ENCODE data around the gene VTA1. TPM values are rescaled to one million over a fixed set of nuclear protein-coding genes. Genes with fewer than 3 reads are reported as not detected.

The VTA1 gene
- total and polyA plus RNA-seq, 2 of the 13 experiments (the other 11 are each of a cell fraction or from before 2014, with no cell fraction given), result 70.7 to 89.1 TPM

DNA sequence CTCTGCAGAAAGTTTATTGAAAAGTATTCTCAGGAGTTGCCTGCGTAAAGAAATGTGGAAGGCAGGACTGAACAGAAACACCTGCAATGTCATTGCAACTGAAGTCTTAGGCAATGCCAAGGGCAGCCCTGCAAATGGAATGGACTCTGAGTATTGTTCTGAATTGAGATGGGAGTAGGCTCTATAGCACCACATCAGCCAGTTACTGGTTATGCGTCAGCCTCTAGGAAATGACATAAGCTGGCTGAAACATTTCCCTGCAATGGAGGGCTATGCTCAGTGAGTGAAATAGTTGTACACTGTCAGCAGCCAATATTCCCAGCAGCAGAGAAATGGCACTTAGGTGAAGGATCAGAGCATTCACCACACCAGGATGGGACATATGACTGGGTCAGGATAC is 28.1 kb upstream of the VTA1 start (continued):
- TF ChIP-seq TERF1 (CRISPR knock-in tag; IDR thresholded peaks at IDR 0.05), result no peak
- TF ChIP-seq, protein P1, sequence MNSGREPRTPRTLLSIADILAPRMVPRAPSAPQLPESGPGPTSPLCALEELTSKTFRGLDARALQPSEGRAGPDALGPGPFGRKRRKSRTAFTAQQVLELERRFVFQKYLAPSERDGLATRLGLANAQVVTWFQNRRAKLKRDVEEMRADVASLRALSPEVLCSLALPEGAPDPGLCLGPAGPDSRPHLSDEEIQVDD (CRISPR knock-in tag; IDR thresholded peaks at IDR 0.05; ENCODE audit: borderline replicate concordance), result no peak

GRCh38 chr6:142121342-142121741 is 25.7 kb upstream of the VTA1 start:
- no peaks in the 10 kb centered on the region for H3K79me2 ChIP-seq (ENCODE audit: insufficient read depth, low read length)
- no peak for ATAC-seq
- POLR2A ChIA-PET, result no interaction called here
- no peaks in the 10 kb centered on the region for H3K4me1 ChIP-seq (ENCODE audit: insufficient read depth, low read length)
- DNase-seq (ENCODE audit: low spot score), result no peak
- no peak overlapping the region for H2AFZ ChIP-seq (ENCODE audit: low read length)
- TF ChIP-seq MAFK (conservative IDR thresholded peaks at IDR 0.05 in 1 of 2, IDR thresholded peaks at IDR 0.05 in 1 of 2; ENCODE audit: low read length in 2 of 2) (peak; percentile 68 to 87), ZNF761 (CRISPR knock-in tag; conservative IDR thresholded peaks at IDR 0.05) (no peak), ZNF317 (CRISPR knock-in tag; IDR thresholded peaks at IDR 0.05) (no peak), MAFF (IDR thresholded peaks at IDR 0.05; ENCODE audit: low read depth, low read length) (peak; percentile 81), ISL2 (CRISPR knock-in tag; IDR thresholded peaks at IDR 0.05) (no peak)
- no peaks in the 10 kb centered on the region for H3K9me3 ChIP-seq (ENCODE audit: low read length)
- no peak overlapping the region for H3K4me2 ChIP-seq (ENCODE audit: low read depth, low read length)
- no peak overlapping the region for H3K4me3 ChIP-seq (replicated peaks in 1 of 3; ENCODE audit: insufficient read depth in 1 of 3, low read depth in 2 of 3, low read length in 3 of 3)
- CTCF ChIA-PET (ENCODE audit: low intra/inter-chr PET ratio, low total read pairs), result no interaction called here
- FAIRE-seq, result no peak
- H3K9ac ChIP-seq (ENCODE audit: insufficient read depth, low read depth, low read length), result no peak overlapping the region
- BruUV-seq (replicated peaks), result no TSS peak
- no peak overlapping the region for H3K27ac ChIP-seq (ENCODE audit: extremely low read length, insufficient read depth, low read length)
- H3K27me3 ChIP-seq (ENCODE audit: control insufficient read depth in 1 of 2, insufficient read depth in 2 of 2, low read length in 2 of 2), result no peaks in the 10 kb centered on the region
- in situ Hi-C loops (cut with HindIII; ENCODE audit: extremely low pct_ligation_motif_present, low pct_unique_long_range_greater_than_20kb), result no loop called here
- intact Hi-C loops (cut with micrococcal nuclease; ENCODE audit: unreplicated experiment), result no loop called here
- no peaks in the 10 kb centered on the region for H3K36me3 ChIP-seq (replicated peaks in 1 of 2; ENCODE audit: control insufficient read depth in 1 of 2, insufficient read depth in 2 of 2, low read length in 2 of 2)
- H4K20me1 ChIP-seq (ENCODE audit: insufficient read depth, low read length), result no peaks in the 10 kb centered on the region
- 1% methylated on average over 3 of the region's 3 CpGs for WGBS (ENCODE audit: low lambda C conversion rate)

All from HepG2 (cell line).